Activated CD4-positive, CD25-positive, alpha-beta regulatory T cell (primary cell): ENCODE measurements around the gene CCNI.

ENCODE experiments used
- DNase-seq, 4 experiments: peaks; one replicate each; lab custom pipeline; 2025; lab: John Stamatoyannopoulos, UW

The CCNI gene

GRCh38 chr4:77007358-77008230, 68.2 kb downstream of the CCNI start:
- DNase-seq = no peak

GRCh38 chr4:77006753-77007353, 68.9 kb downstream of the CCNI start:
- DNase-seq = no peak

- DNase-seq = no peak
Measured at GRCh38 chr4:77003400-77003799, 72.4 kb downstream of the CCNI start.

GRCh38 chr4:77002321-77003107, 73.3 kb downstream of the CCNI start:
- no peak for DNase-seq

- DNase-seq = no peak
Measured at GRCh38 chr4:77001907-77002306, 73.9 kb downstream of the CCNI start.

GRCh38 chr4:76998251-76998901, 77.4 kb downstream of the CCNI start:
- DNase-seq = no peak

- no peak for DNase-seq
Measured at GRCh38 chr4:76997532-76997931, 78.3 kb downstream of the CCNI start.
